Activated naive CD4-positive, alpha-beta T cell treated with anti-CD3 and anti-CD28 coated beads, Interleukin-2, amount 10 ng/mL, durations not matched to agents 7 days and 5 days (primary cell): ENCODE data around the gene TMEM130.

Source experiments
- CTCF ChIA-PET: fragments of 350-600 bp; sonication (Branson Sonifier 250); formaldehyde crosslinking; loops from one replicate; lab custom pipeline; 2021; ENCODE audit warnings: antibody characterized with exemption; lab: Charles Lee
- DNase-seq: peaks from one replicate; pipeline ENCODE4 v3.0.0-alpha.2; 2020
- H3K27ac Mint-ChIP-seq: one replicate; pipeline ENCODE4 v1.8.0; 2021; ENCODE audit warnings: mild to moderate bottlenecking, moderate library complexity, mixed read lengths
- H3K27me3 Mint-ChIP-seq: one replicate; pipeline ENCODE4 v1.8.0; 2021; ENCODE audit warnings: mild to moderate bottlenecking, mixed read lengths
- H3K36me3 Mint-ChIP-seq: one replicate; pipeline ENCODE4 v1.8.0; 2021; ENCODE audit warnings: mixed read lengths
- H3K4me1 Mint-ChIP-seq: one replicate; pipeline ENCODE4 v1.8.0; 2021; ENCODE audit warnings: mixed read lengths
- H3K4me3 Mint-ChIP-seq: one replicate; pipeline ENCODE4 v1.8.0; 2021; ENCODE audit warnings: mild to moderate bottlenecking, moderate library complexity, mixed read lengths
- H3K9me3 Mint-ChIP-seq: one replicate; pipeline ENCODE4 v1.8.0; 2021; ENCODE audit warnings: mixed read lengths

TMEM130 gene

GRCh38 chr7:98826811-98827231, 43.0 kb downstream of the TMEM130 start:
- DNase-seq: no peak
- no peaks in the 10 kb centered on the region for H3K36me3 Mint-ChIP-seq
- H3K27me3 Mint-ChIP-seq: peaks cover 3% of the 10 kb centered on the region
- no peaks in the 10 kb centered on the region for H3K9me3 Mint-ChIP-seq
- H3K4me1 Mint-ChIP-seq: no peaks in the 10 kb centered on the region
- CTCF ChIA-PET: no interaction called here
- no peak overlapping the region for H3K4me3 Mint-ChIP-seq
- no peak overlapping the region for H3K27ac Mint-ChIP-seq

DNA sequence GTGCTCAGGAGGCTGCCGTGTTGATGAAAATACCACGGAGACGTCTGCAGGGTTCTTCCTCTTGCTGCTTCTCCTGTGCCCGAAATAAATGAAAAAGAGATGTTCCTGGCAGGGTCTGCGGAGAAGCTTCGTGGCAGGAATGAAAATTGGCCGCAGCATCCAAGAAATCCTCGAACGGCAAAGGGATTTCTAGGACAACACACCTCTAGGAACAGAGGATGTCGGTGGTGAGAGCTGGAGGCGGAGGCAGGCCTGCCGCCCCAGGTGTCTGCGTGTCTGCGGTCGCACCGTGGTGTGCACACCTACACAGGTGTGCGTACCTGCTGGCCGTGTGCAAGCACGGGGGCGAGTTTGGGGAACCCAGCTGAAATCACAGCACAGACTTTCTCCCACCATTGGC, 43.4 kb downstream of the TMEM130 start:
- Mint-ChIP-seq H3K9me3 (no peaks in the 10 kb centered on the region), H3K36me3 (no peaks in the 10 kb centered on the region), H3K4me1 (no peaks in the 10 kb centered on the region), H3K4me3 (no peak overlapping the region), H3K27ac (no peak overlapping the region), H3K27me3 (peaks cover 3% of the 10 kb centered on the region)
- CTCF ChIA-PET: interaction anchor here (1.3 kb wide), 1 partner anchor 405 kb away, joined by 3 read pairs; no protein-coding TSS in a partner anchor
- DNase-seq: no peak

DNA sequence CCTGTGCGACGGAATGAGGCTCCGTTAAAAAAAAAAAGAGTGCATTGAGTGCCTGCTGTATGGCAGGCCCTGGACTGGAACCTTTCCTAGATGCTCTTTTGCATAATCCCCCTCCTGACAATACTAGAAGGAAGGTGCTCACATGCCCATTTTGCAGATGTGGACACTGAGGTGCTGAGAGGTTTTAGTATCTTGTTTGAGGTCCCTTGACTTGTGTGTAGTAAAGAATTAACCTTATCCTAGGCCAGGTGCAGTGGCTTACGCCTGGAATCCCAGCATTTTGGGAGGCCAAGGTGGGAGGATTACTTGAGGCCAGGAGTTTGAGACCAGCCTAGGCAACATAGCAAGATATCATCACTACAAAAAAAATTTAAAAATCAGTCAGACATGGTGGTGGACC, 46.6 kb downstream of the TMEM130 start:
- Mint-ChIP-seq H3K9me3 (no peaks in the 10 kb centered on the region), H3K36me3 (no peaks in the 10 kb centered on the region), H3K27me3 (peaks cover 3% of the 10 kb centered on the region), H3K27ac (no peak overlapping the region), H3K4me3 (no peak overlapping the region), H3K4me1 (no peaks in the 10 kb centered on the region)
- CTCF ChIA-PET: interaction anchor here (1.2 kb wide), 1 partner anchor 77 kb away, joined by 3 read pairs; no protein-coding TSS in a partner anchor
- no peak for DNase-seq

GRCh38 chr7:98821348-98821747, 48.5 kb downstream of the TMEM130 start:
- Mint-ChIP-seq H3K27ac (no peak overlapping the region), H3K9me3 (no peaks in the 10 kb centered on the region), H3K36me3 (no peaks in the 10 kb centered on the region), H3K27me3 (no peaks in the 10 kb centered on the region), H3K4me1 (no peaks in the 10 kb centered on the region), H3K4me3 (no peak overlapping the region)
- DNase-seq: no peak
- CTCF ChIA-PET: no interaction called here

DNA sequence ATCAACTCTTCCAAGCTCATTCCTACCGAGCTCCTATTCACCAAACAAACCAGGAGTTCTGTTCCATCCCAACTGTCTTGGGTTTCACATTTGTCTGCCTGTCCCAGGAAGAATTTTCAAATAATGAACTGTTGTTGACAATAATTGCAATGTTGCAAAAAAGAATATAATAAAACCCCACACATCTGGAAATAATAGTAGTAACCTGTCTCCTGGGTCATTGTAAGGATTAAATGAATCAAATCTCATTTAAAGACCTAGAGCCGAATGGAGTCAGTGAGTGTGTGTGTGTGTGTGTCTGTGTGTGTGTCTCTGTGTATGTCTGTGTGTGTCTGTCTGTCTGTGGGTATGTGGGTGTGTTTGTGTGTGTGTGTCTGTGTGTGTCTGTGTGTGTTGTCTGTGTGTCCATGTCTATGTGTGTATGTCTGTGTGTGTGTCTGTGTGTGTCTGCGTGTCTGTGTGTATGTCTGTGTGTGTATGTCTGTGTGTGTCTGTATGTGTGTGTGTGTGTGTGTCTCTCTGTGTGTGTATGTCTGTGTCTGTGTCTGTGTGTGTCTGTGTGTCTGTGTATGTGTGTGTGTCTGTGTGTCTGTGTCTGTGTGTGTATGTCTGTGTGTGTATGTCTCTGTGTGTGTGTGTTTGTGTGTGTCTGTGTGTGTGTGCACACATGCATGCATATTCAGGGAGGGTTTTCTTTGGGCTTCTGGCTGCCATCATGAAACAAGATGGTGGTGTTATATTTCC, 52.7 kb downstream of the TMEM130 start:
- no peaks in the 10 kb centered on the region for H3K4me1 Mint-ChIP-seq
- H3K27me3 Mint-ChIP-seq: no peaks in the 10 kb centered on the region
- no peak overlapping the region for H3K27ac Mint-ChIP-seq
- DNase-seq: no peak
- no peaks in the 10 kb centered on the region for H3K9me3 Mint-ChIP-seq
- H3K4me3 Mint-ChIP-seq: no peak overlapping the region
- CTCF ChIA-PET: interaction anchor here (0.7 kb wide), 1 partner anchor 27 kb away, joined by 3 read pairs; no protein-coding TSS in a partner anchor
- H3K36me3 Mint-ChIP-seq: no peaks in the 10 kb centered on the region

DNA sequence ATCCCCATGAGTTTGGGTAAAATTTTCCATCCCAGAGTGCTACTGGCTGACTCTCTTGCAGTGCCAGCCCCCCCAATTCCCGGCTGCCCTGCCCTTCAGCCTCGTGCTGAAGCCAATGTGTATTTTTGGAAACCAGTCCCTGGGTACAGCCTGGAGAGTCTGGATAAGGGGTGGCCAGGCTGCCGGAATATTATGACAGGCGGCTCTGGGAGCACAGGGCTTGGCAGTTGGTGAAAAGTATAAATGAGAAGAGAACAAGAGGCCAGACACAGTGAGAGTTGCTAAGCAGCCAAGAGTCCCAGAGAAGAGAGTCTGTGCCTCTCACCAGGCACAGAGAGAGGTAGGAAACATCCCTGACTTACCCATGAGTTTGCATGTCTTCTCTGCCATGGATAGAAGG, 53.6 kb downstream of the TMEM130 start:
- H3K9me3 Mint-ChIP-seq: peaks cover 2% of the 10 kb centered on the region
- H3K4me3 Mint-ChIP-seq: no peak overlapping the region
- CTCF ChIA-PET: interaction anchor here (0.7 kb wide), 1 partner anchor 28 kb away, joined by 3 read pairs; no protein-coding TSS in a partner anchor
- H3K27me3 Mint-ChIP-seq: no peaks in the 10 kb centered on the region
- H3K27ac Mint-ChIP-seq: no peak overlapping the region
- no peaks in the 10 kb centered on the region for H3K4me1 Mint-ChIP-seq
- no peak for DNase-seq
- H3K36me3 Mint-ChIP-seq: no peaks in the 10 kb centered on the region

- CTCF ChIA-PET: interaction anchor here (2.1 kb wide), 1 partner anchor 16 kb away, joined by 5 read pairs; no protein-coding TSS in a partner anchor
- Mint-ChIP-seq H3K4me3 (no peak overlapping the region), H3K9me3 (peaks cover 8% of the 10 kb centered on the region), H3K27ac (no peak overlapping the region), H3K4me1 (no peaks in the 10 kb centered on the region), H3K27me3 (no peaks in the 10 kb centered on the region), H3K36me3 (no peaks in the 10 kb centered on the region)
- no peak for DNase-seq
These were observed 54.5 kb downstream of the TMEM130 start for GRCh38 chr7:98815313-98815712.

- H3K36me3 Mint-ChIP-seq: no peaks in the 10 kb centered on the region
- CTCF ChIA-PET: no interaction called here
- no peak for DNase-seq
- no peak overlapping the region for H3K4me3 Mint-ChIP-seq
- H3K4me1 Mint-ChIP-seq: no peaks in the 10 kb centered on the region
- H3K27me3 Mint-ChIP-seq: no peaks in the 10 kb centered on the region
- peaks cover 15% of the 10 kb centered on the region for H3K9me3 Mint-ChIP-seq
- no peak overlapping the region for H3K27ac Mint-ChIP-seq
These were observed 58.5 kb downstream of the TMEM130 start for GRCh38 chr7:98811299-98811698.

- Mint-ChIP-seq H3K36me3 (no peaks in the 10 kb centered on the region), H3K27me3 (no peaks in the 10 kb centered on the region), H3K4me3 (no peak overlapping the region), H3K4me1 (no peaks in the 10 kb centered on the region), H3K27ac (no peak overlapping the region), H3K9me3 (peaks cover 15% of the 10 kb centered on the region)
- CTCF ChIA-PET: no interaction called here
- no peak for DNase-seq
These were observed 59.5 kb downstream of the TMEM130 start for GRCh38 chr7:98810153-98810802.

DNA sequence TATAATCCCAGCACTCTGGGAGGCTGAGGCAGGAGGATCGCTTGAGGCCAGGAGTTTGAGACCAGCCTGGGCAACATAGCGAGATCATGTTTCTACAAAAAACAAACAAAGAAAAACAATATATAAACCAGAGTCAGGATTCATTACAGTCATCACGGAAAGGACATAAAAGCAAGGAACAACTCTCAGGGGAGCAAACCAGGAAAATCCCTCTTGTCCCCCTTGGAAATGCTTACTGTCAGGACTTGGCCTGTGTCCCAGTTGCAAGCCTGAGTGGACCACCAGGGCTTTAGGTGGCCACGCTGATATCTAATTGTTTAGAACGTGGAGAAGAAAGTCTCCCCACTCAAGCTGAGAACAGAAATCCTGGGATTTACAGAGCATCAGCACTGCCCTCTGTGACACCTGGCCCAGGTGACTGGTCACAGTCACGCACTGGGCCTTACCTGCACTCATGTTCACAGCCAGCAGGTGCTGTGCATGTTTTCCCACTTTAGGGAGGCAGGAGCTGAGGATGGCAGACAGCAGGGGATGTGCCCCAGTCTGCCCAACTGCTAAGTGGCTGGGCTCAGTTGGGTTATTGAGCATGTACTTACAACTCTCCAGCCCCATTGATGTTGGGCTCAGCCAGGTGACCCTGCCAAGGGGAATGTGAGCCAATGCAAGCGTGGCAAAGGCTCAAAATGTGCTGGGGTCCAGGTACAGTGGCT, 60.9 kb downstream of the TMEM130 start:
- no peak for DNase-seq
- H3K4me3 Mint-ChIP-seq: no peak overlapping the region
- CTCF ChIA-PET: no interaction called here
- H3K27me3 Mint-ChIP-seq: no peaks in the 10 kb centered on the region
- no peaks in the 10 kb centered on the region for H3K4me1 Mint-ChIP-seq
- H3K36me3 Mint-ChIP-seq: no peaks in the 10 kb centered on the region
- peaks cover 15% of the 10 kb centered on the region for H3K9me3 Mint-ChIP-seq
- no peak overlapping the region for H3K27ac Mint-ChIP-seq

DNA sequence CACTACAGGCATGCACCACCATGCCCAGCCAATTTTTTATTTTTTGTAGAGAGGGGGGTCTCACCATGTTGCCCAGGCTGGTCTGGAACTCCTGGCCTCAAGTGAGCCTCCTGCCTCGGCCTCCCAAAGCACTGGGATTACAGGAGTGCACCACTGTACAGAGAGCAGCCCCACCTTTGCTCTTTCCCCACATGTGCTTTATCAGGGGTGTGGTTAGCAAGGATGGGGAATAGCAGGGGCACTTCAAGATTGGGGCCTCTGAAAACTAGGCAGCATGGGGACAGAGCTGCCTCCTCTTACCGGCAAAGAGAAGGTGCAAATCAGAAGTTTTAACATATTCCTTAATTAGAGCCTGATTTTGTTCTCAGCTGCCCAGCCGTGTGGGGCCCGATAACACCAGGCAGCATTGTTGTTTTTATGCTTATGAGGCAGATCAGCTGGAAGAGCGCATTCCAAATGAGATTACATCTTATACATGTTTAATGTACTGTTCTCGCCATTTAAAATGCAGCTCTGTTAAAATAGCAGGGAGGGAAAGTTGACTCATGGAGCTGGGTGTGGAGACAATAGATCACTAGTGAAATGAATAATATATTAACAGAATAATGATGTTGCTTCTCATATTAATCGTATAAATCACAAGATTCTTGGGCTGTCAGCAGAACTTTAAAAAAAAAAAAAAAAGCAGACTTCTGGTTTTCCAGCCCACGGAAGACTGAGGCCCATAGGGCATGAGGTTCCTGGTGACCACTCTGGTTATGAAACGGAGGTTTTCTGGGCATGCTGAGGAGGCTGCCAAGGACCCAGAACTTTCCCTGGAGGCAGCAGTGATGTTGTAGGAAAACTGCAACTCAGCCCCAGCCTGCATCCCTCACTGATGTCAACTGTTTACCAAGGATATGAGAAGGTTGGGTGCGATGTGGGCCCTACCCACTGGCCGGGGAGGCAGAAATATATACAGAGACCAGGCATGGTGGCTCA, 62.5 kb downstream of the TMEM130 start:
- CTCF ChIA-PET: no interaction called here
- no peak overlapping the region for H3K4me3 Mint-ChIP-seq
- peaks cover 15% of the 10 kb centered on the region for H3K9me3 Mint-ChIP-seq
- no peaks in the 10 kb centered on the region for H3K36me3 Mint-ChIP-seq
- H3K27me3 Mint-ChIP-seq: peaks cover 4% of the 10 kb centered on the region
- DNase-seq: no peak
- H3K4me1 Mint-ChIP-seq: no peaks in the 10 kb centered on the region
- H3K27ac Mint-ChIP-seq: no peak overlapping the region

GRCh38 chr7:98805956-98806838, 63.6 kb downstream of the TMEM130 start:
- Mint-ChIP-seq H3K27ac (no peak overlapping the region), H3K9me3 (peaks cover 13% of the 10 kb centered on the region), H3K36me3 (no peaks in the 10 kb centered on the region), H3K4me1 (no peaks in the 10 kb centered on the region), H3K27me3 (peaks cover 4% of the 10 kb centered on the region), H3K4me3 (no peak overlapping the region)
- CTCF ChIA-PET: no interaction called here
- DNase-seq: no peak

DNA sequence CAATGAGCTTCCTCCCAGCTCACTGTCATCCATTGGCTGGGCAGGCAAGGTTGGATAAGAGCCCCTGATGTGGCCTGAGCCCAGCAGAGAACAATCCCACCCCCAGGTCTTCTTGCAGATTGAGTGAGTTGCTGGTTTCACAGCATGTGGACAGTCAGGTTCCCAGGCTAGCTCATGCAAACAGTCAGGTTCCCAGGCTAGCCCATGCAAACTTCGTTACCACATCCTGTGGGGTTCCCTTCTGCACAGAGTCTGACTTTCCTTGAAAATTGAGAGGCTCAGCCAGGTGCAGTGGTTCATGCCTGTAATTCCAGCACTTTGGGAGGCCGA, 67.1 kb downstream of the TMEM130 start:
- Mint-ChIP-seq H3K27me3 (peaks cover 4% of the 10 kb centered on the region), H3K9me3 (peaks cover 12% of the 10 kb centered on the region), H3K4me3 (no peak overlapping the region), H3K4me1 (no peaks in the 10 kb centered on the region), H3K36me3 (no peaks in the 10 kb centered on the region), H3K27ac (no peak overlapping the region)
- DNase-seq: no peak
- CTCF ChIA-PET: no interaction called here
